ENCODE measurements around the gene NTN3.

GRCh38 chr16:2426941-2427361 is 44.1 kb upstream of the NTN3 start:
- TF ChIP-seq CTCF (IDR thresholded peaks at IDR 0.05; ENCODE audit: poor library complexity) (no peak), EZH2 (IDR thresholded peaks at IDR 0.05; ENCODE audit: borderline replicate concordance) (no peak)

Data from hepatocyte (in vitro differentiated cells).